GM19193 (cell line): ENCODE measurements around the gene METTL25.

Experiments
- POLR2A ChIP-seq: IDR thresholded peaks from 4 replicates; pipeline ENCODE4 v1.6.1; 2011; ENCODE audit not compliant: insufficient read depth, insufficient read length; ENCODE audit errors: extremely low read depth

Gene METTL25

DNA sequence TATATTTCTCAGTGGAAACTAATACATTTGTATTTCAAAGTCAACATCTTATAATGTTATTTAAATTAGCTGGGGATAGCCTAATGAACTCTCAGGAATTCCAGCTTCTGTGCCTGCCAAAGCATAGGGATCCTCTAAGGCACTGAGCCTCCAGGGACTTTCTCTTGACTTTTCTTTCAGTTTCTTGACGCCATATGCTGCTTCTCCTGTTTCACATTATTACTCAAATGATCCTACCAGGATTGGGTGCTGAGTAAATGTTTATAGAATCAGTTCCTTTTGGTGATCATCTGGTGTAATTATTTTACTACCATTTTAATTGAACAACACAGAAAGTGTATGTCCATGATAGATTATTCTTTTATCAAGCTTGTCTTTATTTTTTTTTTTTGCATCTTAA lies 7.9 kb downstream of the METTL25 start:
- no peak for TF ChIP-seq POLR2A

DNA sequence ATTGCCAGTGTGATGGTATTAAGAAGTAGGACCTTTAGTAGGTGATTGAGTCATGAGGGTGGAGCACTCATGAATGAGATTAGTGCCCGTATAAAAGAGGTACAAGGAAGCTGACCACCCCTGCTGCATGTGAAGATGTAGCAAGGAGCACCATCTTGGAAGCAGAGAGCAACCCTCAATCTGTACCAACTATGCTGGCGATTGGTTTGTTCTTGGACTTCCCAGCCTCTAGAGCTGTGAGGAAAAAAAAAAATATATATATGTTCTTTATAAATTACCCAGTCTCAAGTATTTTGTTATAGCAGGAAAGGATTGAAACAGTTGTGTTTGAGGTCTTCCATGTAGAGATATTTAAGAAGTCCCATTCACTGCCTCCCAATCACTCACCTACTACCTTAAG lies 16.9 kb downstream of the METTL25 start:
- TF ChIP-seq POLR2A: no peak

DNA sequence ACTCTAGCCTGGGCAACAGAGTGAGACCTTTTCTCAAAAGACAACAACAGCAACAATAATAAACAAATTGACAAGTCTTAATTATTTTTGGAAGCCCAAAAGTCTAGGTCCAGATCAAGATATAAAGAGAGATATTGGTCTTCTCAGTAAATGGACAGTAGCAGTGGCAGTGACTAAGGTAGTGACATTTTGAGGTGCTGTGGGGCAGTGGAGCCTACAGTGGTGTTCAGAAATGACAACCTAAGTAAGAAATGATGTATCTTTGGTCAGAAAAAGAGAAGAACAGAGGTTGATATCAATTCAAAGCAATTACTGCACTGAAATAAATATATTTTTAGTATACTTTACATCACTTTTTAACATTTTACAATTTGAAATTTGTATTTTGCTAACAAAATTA lies 20.7 kb downstream of the METTL25 start:
- TF ChIP-seq POLR2A: no peak

DNA sequence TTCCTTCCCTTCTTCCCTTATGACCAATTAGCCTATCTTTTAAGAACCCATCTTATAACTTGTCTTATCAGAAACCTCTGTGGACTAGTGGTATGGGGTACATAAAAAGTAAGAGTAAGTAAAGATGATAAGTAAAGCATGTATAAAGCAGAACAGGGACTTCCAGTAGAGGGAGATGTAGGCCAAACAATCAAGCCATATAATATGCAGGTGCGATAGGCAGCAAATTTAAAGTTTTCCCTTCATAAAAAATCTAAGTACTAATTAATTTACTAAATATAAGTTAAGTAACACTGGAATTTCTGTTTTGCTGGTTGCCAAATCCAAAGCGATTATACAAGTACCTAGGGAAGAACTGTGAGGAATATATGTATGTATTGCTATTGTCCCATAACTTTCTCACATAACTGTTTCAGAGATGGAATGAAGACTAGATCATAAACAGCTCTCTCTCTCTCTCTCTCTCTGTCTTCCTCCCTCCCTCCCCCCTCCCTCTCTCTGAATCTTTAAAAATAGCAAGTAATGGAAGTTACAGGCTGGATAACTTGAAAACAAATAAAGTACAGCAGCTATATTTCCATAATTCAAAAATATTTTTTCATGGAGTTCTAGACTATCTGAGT lies 25.7 kb downstream of the METTL25 start:
- TF ChIP-seq POLR2A: no peak

DNA sequence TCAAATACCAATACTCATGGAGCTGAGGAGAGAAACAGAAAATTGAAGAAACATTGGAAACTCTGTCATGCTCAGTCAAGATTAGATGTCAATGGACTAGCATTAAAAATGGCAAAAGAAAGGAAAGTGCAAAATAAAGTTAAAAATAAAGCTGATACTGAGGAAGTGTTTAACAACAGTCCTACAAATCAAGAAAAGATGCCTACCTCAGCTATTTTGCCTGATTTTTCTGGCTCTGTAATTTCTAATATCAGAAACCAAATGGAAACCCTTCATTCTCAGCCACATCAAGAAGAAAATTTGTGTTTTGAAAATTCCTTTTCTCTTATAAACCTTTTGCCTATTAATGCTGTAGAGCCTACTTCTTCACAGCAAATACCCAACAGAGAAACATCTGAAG lies 40.5 kb downstream of the METTL25 start:
- TF ChIP-seq POLR2A: no peak

DNA sequence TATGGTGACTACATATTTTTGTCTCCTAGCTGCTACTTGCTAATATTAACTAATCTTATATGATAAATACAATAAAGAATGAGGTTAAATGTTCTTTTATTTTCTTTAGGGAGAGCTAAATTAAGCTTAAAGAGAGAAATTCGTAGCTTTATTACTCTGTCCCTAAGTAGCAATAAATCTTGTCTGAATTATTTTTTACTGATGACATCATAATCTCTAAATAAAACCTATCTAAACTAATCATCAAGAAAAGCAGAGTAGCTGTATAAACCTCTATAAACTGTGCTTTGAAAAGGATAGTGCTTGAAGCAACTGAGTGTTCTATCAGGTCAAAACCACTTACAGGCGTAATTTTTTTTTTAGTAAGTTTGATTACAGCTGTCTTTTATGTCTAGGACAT lies 42.5 kb downstream of the METTL25 start:
- no peak for TF ChIP-seq POLR2A

DNA sequence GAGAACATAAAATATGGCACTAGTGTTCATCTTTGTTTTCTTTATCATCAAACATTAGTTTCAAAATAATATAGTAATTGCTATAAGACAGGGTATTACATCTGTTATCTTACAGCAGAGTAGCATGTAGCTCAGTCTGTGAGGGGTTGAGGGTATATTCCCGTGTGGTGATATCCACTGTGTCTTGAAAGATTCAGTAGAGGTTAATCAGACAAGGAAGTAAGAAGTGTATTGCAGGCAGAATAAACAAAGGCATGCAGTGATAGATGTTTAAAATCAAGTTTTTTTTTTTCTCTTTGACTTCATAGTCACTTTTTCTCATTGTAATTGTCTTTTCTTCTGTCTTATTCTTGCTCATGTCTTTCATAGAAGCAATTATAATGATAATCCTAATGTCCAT lies 48.3 kb downstream of the METTL25 start:
- TF ChIP-seq POLR2A: no peak

DNA sequence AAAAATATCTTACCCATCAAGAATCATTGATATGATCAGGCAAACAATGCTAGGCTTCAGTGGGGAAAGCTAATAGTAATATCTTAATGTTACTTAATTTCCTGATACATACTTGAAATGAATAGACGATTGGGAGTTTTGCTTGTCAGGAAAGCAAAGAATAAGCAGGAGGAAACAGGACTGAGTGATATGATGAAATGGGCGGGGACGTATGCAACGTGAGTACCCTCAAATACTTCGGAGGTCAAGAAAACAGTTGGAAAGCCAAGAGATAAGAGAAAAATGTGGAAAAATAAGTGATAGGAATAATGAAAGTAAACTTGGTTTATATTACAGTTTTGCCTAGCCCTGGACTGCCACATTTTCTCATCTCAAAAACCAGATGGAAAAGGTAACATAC lies 49.2 kb downstream of the METTL25 start:
- no peak for TF ChIP-seq POLR2A

DNA sequence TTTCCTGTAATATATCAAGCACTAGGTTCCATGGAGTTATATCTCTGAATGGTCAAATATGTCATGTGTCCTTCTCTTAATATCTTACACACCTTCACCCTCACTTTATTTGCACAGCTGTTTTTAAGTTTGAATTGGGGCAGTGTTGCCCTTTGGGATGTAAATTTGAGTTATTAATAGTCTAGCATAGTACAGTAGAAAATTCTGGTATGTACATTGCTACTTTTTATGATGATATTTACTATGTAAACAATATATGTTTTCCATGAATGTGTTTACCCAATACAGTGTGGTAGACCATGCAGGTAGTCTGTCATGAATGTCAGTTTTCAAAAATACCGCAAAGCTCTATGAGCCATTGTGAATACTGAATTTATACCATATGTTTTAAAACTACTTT lies 50.5 kb downstream of the METTL25 start:
- no peak for TF ChIP-seq POLR2A

DNA sequence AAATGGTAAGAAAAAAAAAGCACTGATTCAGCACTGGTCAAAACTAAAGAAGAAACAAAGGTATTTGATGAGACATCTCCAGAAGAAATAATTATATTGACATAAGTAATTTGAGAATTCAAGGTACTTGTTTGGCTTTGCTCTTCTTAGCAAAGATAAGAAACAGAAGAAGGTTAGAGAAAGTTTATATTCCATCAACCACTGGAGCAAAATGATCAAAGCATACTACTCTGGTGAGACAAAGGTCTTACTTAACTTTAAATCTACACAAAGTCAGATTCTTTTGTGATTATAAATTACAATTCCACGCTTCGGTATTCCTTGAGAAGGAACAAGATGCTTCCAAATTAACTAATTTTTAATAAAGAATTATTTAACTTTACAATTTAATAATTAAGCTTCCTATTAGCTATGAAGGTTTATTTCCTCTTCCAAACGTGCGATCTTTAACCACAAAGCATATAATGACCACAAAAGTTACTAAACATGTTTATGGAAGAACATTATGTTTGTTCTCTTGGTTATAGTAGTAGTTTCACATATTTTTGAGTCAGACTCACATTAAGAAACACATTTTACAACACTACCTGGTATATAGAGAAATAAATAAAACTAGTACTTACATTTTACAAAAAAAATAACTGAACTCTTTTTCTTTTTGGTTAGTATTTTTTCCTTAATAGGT lies 53.4 kb downstream of the METTL25 start:
- no peak for TF ChIP-seq POLR2A

DNA sequence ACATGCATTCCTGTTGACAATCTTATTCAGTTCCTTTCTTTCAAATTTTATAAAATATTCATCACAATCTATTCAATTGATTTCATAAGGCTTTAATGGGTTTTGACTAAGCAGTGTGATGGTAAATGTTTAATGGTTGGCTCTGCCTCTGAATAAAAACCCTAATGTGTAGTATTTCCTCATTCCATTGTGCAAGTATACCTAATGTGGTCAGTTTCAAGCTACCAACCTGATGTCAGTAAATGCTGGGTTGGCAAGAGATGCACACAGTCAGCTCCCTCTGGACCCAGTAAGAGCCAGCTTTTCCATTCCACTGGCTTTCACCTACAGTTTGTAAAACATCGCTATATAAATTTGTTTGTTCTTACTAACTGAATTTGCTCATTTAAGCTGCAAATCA lies 53.9 kb downstream of the METTL25 start:
- no peak for TF ChIP-seq POLR2A

DNA sequence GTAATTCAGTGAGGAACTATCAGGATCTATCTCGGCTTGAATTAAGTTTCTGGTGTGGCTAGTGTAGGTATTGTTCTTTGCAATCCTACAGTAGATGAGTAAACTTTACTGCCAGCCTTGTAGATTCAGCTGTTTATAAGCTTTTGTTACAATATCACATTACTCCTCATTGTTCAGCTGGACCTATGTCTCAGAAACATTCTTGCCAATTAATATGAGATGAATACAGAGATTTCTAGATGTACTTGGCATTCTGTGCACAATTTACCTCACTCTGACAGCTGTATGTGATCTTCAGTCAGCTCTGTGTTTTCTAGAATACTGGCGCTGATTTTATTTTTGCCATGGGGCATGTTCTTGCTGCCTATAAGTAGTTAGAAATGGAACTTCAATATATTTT lies 55.7 kb downstream of the METTL25 start:
- TF ChIP-seq POLR2A: no peak

DNA sequence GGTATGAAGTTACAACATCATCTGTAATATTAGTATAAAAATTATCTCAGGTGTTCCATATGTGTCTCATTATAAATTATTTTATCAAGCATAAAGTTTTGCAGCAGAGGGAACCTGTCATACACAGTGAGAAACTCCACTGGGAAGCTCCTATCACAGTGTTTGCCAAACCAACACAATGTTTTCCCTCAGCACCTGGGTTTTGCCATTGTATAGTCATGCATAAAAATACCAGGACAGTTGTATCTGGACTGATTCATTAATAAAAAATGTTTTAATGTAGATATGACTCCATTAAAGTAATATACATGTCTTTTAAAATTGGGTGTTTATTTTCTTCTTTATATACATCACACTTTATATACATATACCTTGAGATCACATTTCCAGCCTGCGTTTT lies 56.6 kb downstream of the METTL25 start:
- no peak for TF ChIP-seq POLR2A

DNA sequence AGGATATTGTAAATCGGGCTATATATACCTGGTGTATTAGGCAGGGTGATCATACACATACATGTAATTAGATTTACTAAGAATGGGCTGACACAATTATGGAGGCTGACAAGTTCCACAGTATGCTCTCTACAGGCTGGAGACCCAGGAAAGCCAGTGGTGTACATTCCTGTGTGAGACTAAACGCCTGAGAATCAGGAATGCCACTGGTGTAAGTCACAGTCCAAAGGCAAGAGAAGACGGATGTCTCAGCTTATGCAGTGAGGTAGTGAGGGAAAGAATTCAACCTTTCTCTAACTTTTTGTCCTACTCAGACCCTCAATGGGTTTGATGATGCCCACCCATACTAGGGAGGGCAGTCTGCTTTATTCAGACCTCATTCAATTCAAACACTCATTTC lies 57.1 kb downstream of the METTL25 start:
- no peak for TF ChIP-seq POLR2A

DNA sequence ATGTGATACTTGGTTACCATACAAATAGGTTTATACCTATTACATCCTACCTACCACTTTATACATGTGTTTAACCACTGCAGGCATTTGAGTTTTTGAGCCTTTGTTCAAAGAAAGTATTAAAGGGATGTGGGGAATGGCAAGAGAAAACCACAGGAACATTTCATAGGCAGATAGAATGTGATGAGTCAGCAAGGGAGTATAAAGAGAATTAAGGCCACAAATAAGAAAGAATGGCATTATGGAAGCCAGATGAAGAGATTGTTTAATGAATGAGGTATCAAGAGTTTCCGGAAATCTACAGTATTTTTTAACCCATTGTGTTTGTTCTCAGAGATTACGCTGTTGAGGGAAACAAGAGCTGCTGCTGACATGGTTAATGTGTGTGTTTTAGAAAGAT lies 66.9 kb downstream of the METTL25 start:
- TF ChIP-seq POLR2A: no peak

DNA sequence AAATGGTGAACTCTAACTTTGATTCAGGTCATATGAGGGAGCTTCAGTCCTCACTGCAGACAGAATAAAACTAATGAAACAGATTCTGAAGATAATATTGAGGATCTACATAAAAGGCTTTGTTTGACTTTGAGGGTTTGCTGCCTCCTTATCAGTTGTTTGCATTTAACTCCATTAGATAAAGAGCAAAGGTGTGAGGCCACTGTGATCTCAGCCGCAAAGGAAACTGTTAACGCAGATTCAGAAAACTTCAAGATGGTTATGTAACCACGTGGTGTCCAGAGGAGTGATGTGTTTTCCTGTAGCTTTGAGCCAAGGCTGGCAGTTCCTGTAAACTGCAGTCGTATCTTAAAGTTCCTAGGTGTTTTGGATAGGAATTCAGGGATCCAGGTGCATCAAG lies 67.8 kb downstream of the METTL25 start:
- TF ChIP-seq POLR2A: no peak

DNA sequence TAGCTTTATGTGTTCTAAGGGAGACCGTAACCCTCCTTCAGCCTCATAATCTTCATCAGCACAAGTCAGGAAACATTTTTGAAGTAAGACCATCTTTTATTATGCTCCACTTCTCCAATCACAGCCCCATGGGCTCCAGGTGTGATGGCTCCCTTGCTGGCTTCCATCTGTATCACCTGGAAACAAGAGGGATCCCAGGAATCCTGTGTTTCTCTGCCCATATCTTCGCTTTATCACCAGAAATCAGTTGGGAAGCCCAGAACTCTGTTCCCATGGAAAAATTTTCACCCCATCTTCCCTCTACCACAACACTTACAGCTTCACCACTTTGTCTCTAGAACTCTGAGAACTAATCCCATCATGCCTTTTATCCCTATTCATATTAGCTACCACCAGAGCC lies 68.3 kb downstream of the METTL25 start:
- no peak for TF ChIP-seq POLR2A
